Measurements from ENCODE around the gene CARS2.
"Not testable (repeated sequence)": the region's sequence is repeated elsewhere in the genome, so short reads cannot be mapped to it uniquely, and the experiment has no call there.

CARS2 gene

DNA sequence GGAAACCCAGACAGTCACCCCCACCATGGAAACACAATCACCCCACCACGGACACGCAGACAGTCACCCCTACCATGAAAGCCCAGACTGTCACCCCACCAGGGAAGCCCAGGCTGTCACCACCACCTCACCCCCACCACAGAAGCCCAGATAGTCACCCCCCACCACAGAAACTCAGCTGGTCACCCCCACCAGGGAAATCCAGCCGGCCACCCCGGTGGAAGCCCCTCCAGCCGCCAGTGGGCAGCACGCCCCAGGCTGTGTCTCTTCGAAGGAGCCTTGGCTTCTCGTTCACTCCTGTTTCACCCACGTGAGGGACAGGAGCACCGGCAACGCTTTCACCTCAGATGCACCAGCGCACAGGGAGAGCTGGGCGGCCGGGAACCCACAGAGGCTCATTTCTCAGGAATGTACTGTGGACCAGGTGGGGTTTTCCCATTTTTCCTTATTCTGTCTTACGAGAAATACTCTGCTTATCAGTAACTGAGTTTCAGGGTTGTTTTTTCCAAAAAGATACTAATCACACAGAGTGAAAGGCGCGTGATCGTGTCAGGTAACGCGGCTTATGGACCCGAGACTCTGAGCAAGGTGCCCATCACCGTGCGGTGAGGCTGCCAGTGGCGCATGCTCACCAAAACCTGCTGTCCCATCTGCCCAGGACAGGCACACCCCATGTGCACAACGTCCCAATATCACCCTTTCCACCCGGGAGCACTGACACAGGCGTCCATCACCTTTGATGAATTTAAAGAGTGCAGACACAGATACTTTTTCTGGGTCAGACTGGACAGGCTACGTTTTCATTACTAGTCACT lies 28.0 kb downstream of the CARS2 start:
- Histone ChIP-seq H3K4me1 (ENCODE audit: control insufficient read depth in 1 of 2, insufficient read depth in 2 of 2, low read length in 2 of 2) (no peaks in the 10 kb centered on the region), H3K4me3 (ENCODE audit: low read depth in 1 of 2, low read length in 2 of 2) (no peak overlapping the region), H3K9me3 (ENCODE audit: control insufficient read depth in 1 of 2, low read length in 2 of 2) (peaks cover 0 to 2% of the 10 kb centered on the region in 2 donors), H3K36me3 (ENCODE audit: control insufficient read depth in 1 of 2, insufficient read depth in 2 of 2, low read length in 2 of 2) (peaks cover 27 to 55% of the 10 kb centered on the region in 2 donors), H3K27me3 (ENCODE audit: low read depth, low read length) (no peaks in the 10 kb centered on the region), H3K27ac (ENCODE audit: low read length) (no peak overlapping the region)

DNA sequence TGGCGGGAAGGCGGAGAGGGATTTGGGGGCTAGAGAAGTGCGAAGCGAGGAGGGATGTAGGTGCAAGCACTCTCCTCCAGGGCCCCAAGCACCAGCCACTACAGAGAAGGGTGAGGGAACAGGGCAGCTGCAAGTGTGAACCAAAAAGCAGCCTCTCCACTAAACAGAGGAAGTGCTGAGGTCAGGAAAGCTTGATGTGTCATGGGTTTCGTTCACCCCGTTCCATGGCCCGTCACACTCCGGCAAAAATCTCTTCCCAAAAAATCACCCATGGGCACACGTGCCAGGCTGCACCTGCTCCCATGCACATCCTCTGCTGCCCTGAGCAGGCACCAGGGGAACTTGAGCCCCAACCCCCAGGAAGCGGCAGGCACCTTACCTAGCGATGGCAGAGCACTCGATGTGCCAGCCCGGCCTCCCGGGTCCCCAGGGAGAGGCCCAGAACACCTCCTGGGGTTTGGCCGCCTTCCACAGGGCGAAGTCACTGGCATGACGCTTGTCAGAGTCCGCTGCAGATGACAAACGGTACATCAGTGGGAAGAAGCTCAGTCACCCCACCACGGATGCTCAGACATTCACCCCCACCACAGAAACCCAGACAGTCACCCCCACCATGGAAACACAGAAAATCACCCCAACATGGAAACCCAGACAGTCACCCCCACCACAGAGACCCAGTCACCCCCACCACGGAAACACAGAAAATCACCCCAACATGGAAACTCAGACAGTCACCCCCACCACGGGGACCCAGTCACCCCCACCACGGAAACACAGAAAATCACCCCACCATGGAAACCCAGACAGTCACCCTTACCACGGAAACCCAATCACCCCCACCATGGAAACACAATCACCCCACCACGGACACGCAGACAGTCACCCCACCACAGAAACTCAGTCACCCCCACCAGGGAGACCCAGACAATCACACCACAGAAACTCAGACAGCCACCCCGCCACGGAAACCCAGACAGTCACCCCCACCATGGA lies 29.0 kb downstream of the CARS2 start:
- no peaks in the 10 kb centered on the region for H3K27me3 ChIP-seq (ENCODE audit: low read depth, low read length)
- H3K27ac ChIP-seq (ENCODE audit: low read length), result no peak overlapping the region
- H3K36me3 ChIP-seq (ENCODE audit: control insufficient read depth in 1 of 2, insufficient read depth in 2 of 2, low read length in 2 of 2), result peaks cover 20 to 45% of the 10 kb centered on the region in 2 donors
- no peaks in the 10 kb centered on the region for H3K4me1 ChIP-seq (ENCODE audit: control insufficient read depth in 1 of 2, insufficient read depth in 2 of 2, low read length in 2 of 2)
- H3K9me3 ChIP-seq (ENCODE audit: control insufficient read depth in 1 of 2, low read length in 2 of 2), result peaks cover 0 to 2% of the 10 kb centered on the region in 2 donors
- no peak overlapping the region for H3K4me3 ChIP-seq (ENCODE audit: low read depth in 1 of 2, low read length in 2 of 2)

GRCh38 chr13:110669814-110670213 lies 36.1 kb downstream of the CARS2 start:
- H3K36me3 ChIP-seq (ENCODE audit: control insufficient read depth in 1 of 2, insufficient read depth in 2 of 2, low read length in 2 of 2), result peaks cover 25 to 37% of the 10 kb centered on the region in 2 donors
- not testable (repeated sequence) for H3K4me1 ChIP-seq (ENCODE audit: control insufficient read depth in 1 of 2, insufficient read depth in 2 of 2, low read length in 2 of 2); H3K27me3 ChIP-seq (ENCODE audit: low read depth, low read length)

DNA sequence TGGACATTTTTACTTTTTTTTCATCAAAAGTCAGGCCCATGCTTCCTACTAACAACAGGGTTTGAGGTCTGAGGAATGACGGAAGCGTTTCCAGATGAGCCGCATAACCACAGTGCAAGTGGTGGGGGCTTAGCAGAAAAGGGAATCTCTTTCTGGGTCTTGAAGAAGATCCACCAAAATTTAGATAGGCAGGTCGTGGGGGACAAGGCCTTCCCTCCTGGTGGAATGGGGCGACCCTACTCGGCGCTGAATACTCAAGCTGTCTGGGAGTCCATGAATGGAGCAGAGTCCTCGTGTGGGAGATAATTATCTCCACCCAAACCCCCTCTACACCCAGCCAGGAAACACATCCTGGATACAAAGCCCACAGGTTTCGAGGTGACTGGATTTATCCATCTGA lies 36.9 kb downstream of the CARS2 start:
- H3K4me1 ChIP-seq (ENCODE audit: control insufficient read depth in 1 of 2, insufficient read depth in 2 of 2, low read length in 2 of 2), result no peaks in the 10 kb centered on the region
- H3K36me3 ChIP-seq (ENCODE audit: control insufficient read depth in 1 of 2, insufficient read depth in 2 of 2, low read length in 2 of 2), result peaks cover 30 to 41% of the 10 kb centered on the region in 2 donors
- no peaks in the 10 kb centered on the region for H3K27me3 ChIP-seq (ENCODE audit: low read depth, low read length)
- no peak overlapping the region for H3K27ac ChIP-seq (ENCODE audit: low read length)
- no peaks in the 10 kb centered on the region for H3K9me3 ChIP-seq (ENCODE audit: control insufficient read depth in 1 of 2, low read length in 2 of 2)
- H3K4me3 ChIP-seq (ENCODE audit: low read depth in 1 of 2, low read length in 2 of 2), result no peak overlapping the region

More at GRCh38 chr13:110669814-110670213, 36.1 kb downstream of the CARS2 start:
- not testable (repeated sequence) for H3K4me3 ChIP-seq (ENCODE audit: low read depth in 1 of 2, low read length in 2 of 2); H3K27ac ChIP-seq (ENCODE audit: low read length); H3K9me3 ChIP-seq (ENCODE audit: control insufficient read depth in 1 of 2, low read length in 2 of 2)

- Histone ChIP-seq H3K36me3 (ENCODE audit: control insufficient read depth in 1 of 2, insufficient read depth in 2 of 2, low read length in 2 of 2) (peaks cover 44 to 64% of the 10 kb centered on the region in 2 donors), H3K4me3 (ENCODE audit: low read depth in 1 of 2, low read length in 2 of 2) (no peak overlapping the region), H3K27me3 (ENCODE audit: low read depth, low read length) (no peaks in the 10 kb centered on the region), H3K4me1 (ENCODE audit: control insufficient read depth in 1 of 2, insufficient read depth in 2 of 2, low read length in 2 of 2) (peaks cover 0 to 6% of the 10 kb centered on the region in 2 donors), H3K9me3 (ENCODE audit: control insufficient read depth in 1 of 2, low read length in 2 of 2) (no peaks in the 10 kb centered on the region), H3K27ac (ENCODE audit: low read length) (no peak overlapping the region)
Measured at GRCh38 chr13:110666255-110666533, 39.7 kb downstream of the CARS2 start.

DNA sequence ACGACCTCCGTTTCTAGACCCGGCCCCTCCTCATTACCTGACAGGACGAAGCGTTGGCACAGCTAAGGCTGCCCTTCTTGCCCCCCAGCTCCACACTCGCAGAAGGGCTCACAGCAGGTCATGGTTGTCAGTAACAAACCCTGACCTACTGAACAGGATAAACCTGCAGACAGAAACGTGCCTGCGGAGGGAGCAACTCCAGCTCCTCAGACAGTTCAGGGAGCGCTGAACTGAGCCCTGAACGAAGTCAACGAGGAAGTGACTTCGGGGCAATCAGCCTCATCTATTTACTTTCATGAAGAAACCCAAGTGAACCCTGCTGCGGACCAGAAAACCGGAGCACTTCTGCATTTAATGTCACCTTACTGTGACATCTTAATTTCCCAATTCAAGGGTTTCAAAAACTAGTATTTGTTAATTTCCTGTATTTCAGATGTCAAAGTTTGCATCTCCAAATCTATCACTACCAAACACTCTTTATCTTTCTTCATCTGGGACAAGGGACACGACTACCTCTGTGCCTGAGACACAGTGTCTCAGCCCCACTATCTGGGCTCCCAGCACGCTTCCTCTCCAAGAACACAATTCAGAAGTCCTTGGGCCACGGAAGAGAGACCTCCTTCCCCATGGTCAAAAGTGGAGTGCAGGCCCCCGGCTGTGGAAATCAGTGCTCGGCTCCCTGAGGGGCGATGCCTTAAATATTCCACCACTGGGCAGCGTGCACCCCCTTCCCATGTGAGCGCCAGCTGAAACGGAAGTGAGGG lies 40.2 kb downstream of the CARS2 start:
- Histone ChIP-seq H3K27ac (ENCODE audit: low read length) (no peak overlapping the region), H3K4me1 (ENCODE audit: control insufficient read depth in 1 of 2, insufficient read depth in 2 of 2, low read length in 2 of 2) (peaks cover 0 to 6% of the 10 kb centered on the region in 2 donors), H3K27me3 (ENCODE audit: low read depth, low read length) (no peaks in the 10 kb centered on the region), H3K9me3 (ENCODE audit: control insufficient read depth in 1 of 2, low read length in 2 of 2) (no peaks in the 10 kb centered on the region), H3K36me3 (ENCODE audit: control insufficient read depth in 1 of 2, insufficient read depth in 2 of 2, low read length in 2 of 2) (peaks cover 44 to 68% of the 10 kb centered on the region in 2 donors), H3K4me3 (ENCODE audit: low read depth in 1 of 2, low read length in 2 of 2) (no peak overlapping the region)

DNA sequence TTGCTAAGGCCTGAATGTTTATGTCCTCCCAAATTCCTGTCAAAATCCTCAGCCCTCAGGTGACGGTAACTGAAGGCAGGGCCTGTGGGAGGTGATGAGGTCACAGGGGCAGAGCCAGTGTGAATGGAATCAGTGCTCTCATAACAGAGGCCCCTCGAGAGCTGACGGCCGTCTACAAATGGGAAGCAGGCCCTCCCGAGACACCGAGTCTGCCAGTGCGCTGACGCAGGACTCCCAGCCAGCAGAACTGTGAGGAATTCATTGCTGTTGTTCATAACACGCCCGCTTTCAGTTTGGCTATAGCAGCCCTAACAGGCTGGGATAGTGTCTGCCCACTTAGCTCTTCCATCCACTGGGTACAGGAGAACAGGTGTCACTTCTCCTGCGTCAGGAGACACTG lies 41.2 kb downstream of the CARS2 start:
- no peak overlapping the region for H3K4me3 ChIP-seq (ENCODE audit: low read depth in 1 of 2, low read length in 2 of 2)

GRCh38 chr13:110664041-110664440 lies 41.9 kb downstream of the CARS2 start:
- no peaks in the 10 kb centered on the region for H3K27me3 ChIP-seq (ENCODE audit: low read depth, low read length)
- H3K4me3 ChIP-seq (ENCODE audit: low read depth in 1 of 2, low read length in 2 of 2), result no peak overlapping the region
- H3K9me3 ChIP-seq (ENCODE audit: control insufficient read depth in 1 of 2, low read length in 2 of 2), result no peaks in the 10 kb centered on the region
- H3K36me3 ChIP-seq (ENCODE audit: control insufficient read depth in 1 of 2, insufficient read depth in 2 of 2, low read length in 2 of 2), result peaks cover 42 to 74% of the 10 kb centered on the region in 2 donors
- peaks cover 0 to 8% of the 10 kb centered on the region in 2 donors for H3K4me1 ChIP-seq (ENCODE audit: control insufficient read depth in 1 of 2, insufficient read depth in 2 of 2, low read length in 2 of 2)
- H3K27ac ChIP-seq (ENCODE audit: low read length), result no peak overlapping the region

More for the DNA sequence above, 41.2 kb downstream of the CARS2 start:
- Histone ChIP-seq H3K27ac (ENCODE audit: low read length) (no peak overlapping the region), H3K27me3 (ENCODE audit: low read depth, low read length) (no peaks in the 10 kb centered on the region), H3K36me3 (ENCODE audit: control insufficient read depth in 1 of 2, insufficient read depth in 2 of 2, low read length in 2 of 2) (peaks cover 44 to 71% of the 10 kb centered on the region in 2 donors), H3K9me3 (ENCODE audit: control insufficient read depth in 1 of 2, low read length in 2 of 2) (no peaks in the 10 kb centered on the region), H3K4me1 (ENCODE audit: control insufficient read depth in 1 of 2, insufficient read depth in 2 of 2, low read length in 2 of 2) (peaks cover 0 to 6% of the 10 kb centered on the region in 2 donors)

- Histone ChIP-seq H3K4me1 (ENCODE audit: control insufficient read depth in 1 of 2, insufficient read depth in 2 of 2, low read length in 2 of 2) (peaks cover 0 to 9% of the 10 kb centered on the region in 2 donors), H3K36me3 (ENCODE audit: control insufficient read depth in 1 of 2, insufficient read depth in 2 of 2, low read length in 2 of 2) (peaks cover 36 to 70% of the 10 kb centered on the region in 2 donors), H3K27ac (ENCODE audit: low read length) (no peak overlapping the region), H3K4me3 (ENCODE audit: low read depth in 1 of 2, low read length in 2 of 2) (no peak overlapping the region), H3K27me3 (ENCODE audit: low read depth, low read length) (no peaks in the 10 kb centered on the region), H3K9me3 (ENCODE audit: control insufficient read depth in 1 of 2, low read length in 2 of 2) (no peaks in the 10 kb centered on the region)
Measured at GRCh38 chr13:110663491-110663890, 42.4 kb downstream of the CARS2 start.

- Histone ChIP-seq H3K4me1 (ENCODE audit: control insufficient read depth in 1 of 2, insufficient read depth in 2 of 2, low read length in 2 of 2) (peaks cover 0 to 9% of the 10 kb centered on the region in 2 donors), H3K27ac (ENCODE audit: low read length) (no peak overlapping the region), H3K9me3 (ENCODE audit: control insufficient read depth in 1 of 2, low read length in 2 of 2) (no peaks in the 10 kb centered on the region), H3K27me3 (ENCODE audit: low read depth, low read length) (no peaks in the 10 kb centered on the region), H3K4me3 (ENCODE audit: low read depth in 1 of 2, low read length in 2 of 2) (no peak overlapping the region), H3K36me3 (ENCODE audit: control insufficient read depth in 1 of 2, insufficient read depth in 2 of 2, low read length in 2 of 2) (peaks cover 35 to 69% of the 10 kb centered on the region in 2 donors)
Measured at GRCh38 chr13:110662777-110663443, 43.0 kb downstream of the CARS2 start.
